GM06990 (cell line): ENCODE measurements around the gene NCK2.

ENCODE experiments used
- DNase-seq: peaks from one replicate; pipeline ENCODE4 v3.0.0-alpha.2; 2011; ENCODE audit not compliant: insufficient read length; ENCODE audit errors: extremely low read depth
- H3K27me3 ChIP-seq: replicated peaks from 2 replicates; pipeline ENCODE4 v1.6.0; 2011; ENCODE audit warnings: low read length; ENCODE audit not compliant: control insufficient read depth, insufficient read depth
- H3K36me3 ChIP-seq: 2 replicates; pipeline ENCODE4 v1.5.1; 2011; ENCODE audit warnings: low read length; ENCODE audit not compliant: control insufficient read depth, insufficient read depth
- H3K4me3 ChIP-seq: replicated peaks from 2 replicates; pipeline ENCODE4 v1.5.1; 2011; ENCODE audit warnings: low read depth, mild to moderate bottlenecking, control low read depth, low read length
- CTCF ChIP-seq: IDR thresholded peaks from 2 replicates; pipeline ENCODE4 v1.5.1; 2011; ENCODE audit warnings: low read length, control low read depth, mild to moderate bottlenecking, inconsistent platforms; ENCODE audit not compliant: insufficient read depth, poor library complexity, severe bottlenecking

Gene NCK2

GRCh38 chr2:105879106-105879802 lies 134.5 kb downstream of the NCK2 start:
- no peak for DNase-seq
- Histone ChIP-seq H3K36me3 (peaks cover 8% of the 10 kb centered on the region), H3K4me3 (no peak overlapping the region), H3K27me3 (no peaks in the 10 kb centered on the region)
- TF ChIP-seq CTCF, result no peak

DNA sequence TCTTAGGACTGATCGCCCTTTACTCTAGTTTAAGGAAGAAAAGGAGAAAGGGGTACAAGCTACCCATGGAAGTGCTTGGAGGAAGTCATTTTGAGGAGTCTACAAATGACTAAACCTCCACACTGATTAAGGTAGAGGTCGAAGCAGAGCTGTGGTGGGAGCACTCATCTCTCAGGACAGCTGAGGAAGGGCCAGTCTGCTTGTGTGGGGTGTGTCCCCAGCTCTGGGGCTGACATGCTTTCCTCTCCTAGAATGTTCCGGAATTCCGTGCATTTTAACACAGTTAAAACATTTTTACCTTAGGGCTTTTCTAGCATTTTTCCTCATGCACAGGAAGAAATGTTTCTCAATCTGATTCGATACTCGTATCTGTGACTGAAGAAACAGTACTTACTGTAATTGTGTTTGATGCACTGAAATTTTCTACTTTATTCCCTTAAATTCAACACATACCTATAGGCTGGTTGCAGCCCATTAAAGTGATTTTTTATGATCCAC lies 135.1 kb downstream of the NCK2 start:
- Histone ChIP-seq H3K36me3 (peaks cover 9% of the 10 kb centered on the region), H3K27me3 (no peaks in the 10 kb centered on the region)

DNA sequence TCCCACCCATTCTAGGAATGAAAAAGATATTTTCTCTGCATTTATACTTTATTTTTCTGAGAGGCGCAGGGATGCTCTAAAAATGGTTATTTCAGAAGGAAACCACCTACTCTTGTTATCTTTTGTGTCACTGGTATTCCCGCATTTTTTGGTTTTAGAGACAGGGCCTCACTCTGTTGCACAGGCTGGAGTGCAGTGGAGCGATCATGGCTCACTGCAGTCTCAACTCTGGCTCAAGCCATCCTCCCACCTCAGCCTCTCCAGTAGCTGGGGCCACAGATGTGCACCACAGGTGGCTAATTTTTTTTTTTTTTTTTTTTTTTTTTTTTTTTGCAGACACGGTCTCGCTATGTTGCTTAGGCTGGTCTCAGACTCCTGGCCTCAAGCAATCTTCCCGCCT lies 135.9 kb downstream of the NCK2 start:
- no peak for TF ChIP-seq CTCF
- H3K4me3 ChIP-seq, result no peak overlapping the region
- H3K27me3 ChIP-seq, result no peaks in the 10 kb centered on the region
- no peak for DNase-seq
- H3K36me3 ChIP-seq, result peaks cover 9% of the 10 kb centered on the region

More for the DNA sequence above, 135.1 kb downstream of the NCK2 start:
- TF ChIP-seq CTCF, result no peak
- no peak for DNase-seq
- H3K4me3 ChIP-seq, result no peak overlapping the region

GRCh38 chr2:105881286-105882136 lies 136.8 kb downstream of the NCK2 start:
- Histone ChIP-seq H3K27me3 (no peaks in the 10 kb centered on the region), H3K36me3 (peaks cover 9% of the 10 kb centered on the region), H3K4me3 (no peak overlapping the region)
- no peak for TF ChIP-seq CTCF
- DNase-seq, result no peak

- no peak for DNase-seq
- Histone ChIP-seq H3K27me3 (no peaks in the 10 kb centered on the region), H3K36me3 (peaks cover 9% of the 10 kb centered on the region), H3K4me3 (no peak overlapping the region)
- no peak for TF ChIP-seq CTCF
These were observed 137.6 kb downstream of the NCK2 start for GRCh38 chr2:105882341-105882740.
